ENCODE data around the gene CDK5RAP3.

The CDK5RAP3 gene

GRCh38 chr17:47948706-47949196 is 22.2 kb upstream of the CDK5RAP3 start:
- DNase-seq (ENCODE audit: low read depth in 2 of 2) = no peak

GRCh38 chr17:47949197-47949759 is 21.6 kb upstream of the CDK5RAP3 start:
- DNase-seq (ENCODE audit: low read depth in 2 of 2) = peak; percentile 53 to 54

- DNase-seq (ENCODE audit: low read depth in 2 of 2) = no peak
Measured at GRCh38 chr17:47949946-47950345, 21.0 kb upstream of the CDK5RAP3 start.

- DNase-seq (ENCODE audit: low read depth in 2 of 2) = no peak
Measured at GRCh38 chr17:47950448-47950847, 20.5 kb upstream of the CDK5RAP3 start.

GRCh38 chr17:47952171-47953021 is 18.5 kb upstream of the CDK5RAP3 start:
- DNase-seq (ENCODE audit: low read depth in 2 of 2) = no peak

- no peak for DNase-seq (ENCODE audit: low read depth in 2 of 2)
Measured at GRCh38 chr17:47953909-47954308, 17.0 kb upstream of the CDK5RAP3 start.

GRCh38 chr17:47955497-47956461 is 15.1 kb upstream of the CDK5RAP3 start:
- DNase-seq (ENCODE audit: low read depth in 2 of 2) = no peak

- no peak for DNase-seq (ENCODE audit: low read depth in 2 of 2)
Measured at GRCh38 chr17:47956791-47957590, 13.9 kb upstream of the CDK5RAP3 start.

GRCh38 chr17:47957591-47958490 is 13.1 kb upstream of the CDK5RAP3 start, which contains the start of gene PRR15L:
Gene PRR15L (minus strand): TSS chr17:47957883. CDS start chr17:47953234, 4,649 bp downstream.
- no peak for DNase-seq (ENCODE audit: low read depth in 2 of 2)

- DNase-seq (ENCODE audit: low read depth in 2 of 2) = no peak
Measured at GRCh38 chr17:47959825-47960655, 10.9 kb upstream of the CDK5RAP3 start.

- DNase-seq (ENCODE audit: low read depth in 2 of 2) = no peak
Measured at GRCh38 chr17:47961406-47961805, 9.5 kb upstream of the CDK5RAP3 start.

GRCh38 chr17:47962901-47963300 is 8.0 kb upstream of the CDK5RAP3 start:
- DNase-seq (ENCODE audit: low read depth in 2 of 2) = no peak

GRCh38 chr17:47964856-47965255 is 6.1 kb upstream of the CDK5RAP3 start:
- no peak for DNase-seq (ENCODE audit: low read depth in 2 of 2)

- DNase-seq (ENCODE audit: low read depth in 2 of 2) = no peak
Measured at GRCh38 chr17:47966079-47966519, 4.8 kb upstream of the CDK5RAP3 start.

- no peak for DNase-seq (ENCODE audit: low read depth in 2 of 2)
Measured at GRCh38 chr17:47967607-47968252, 3.2 kb upstream of the CDK5RAP3 start.

GRCh38 chr17:47968836-47969235 is 2.1 kb upstream of the CDK5RAP3 start:
- DNase-seq (ENCODE audit: low read depth in 2 of 2) = no peak

GRCh38 chr17:47969930-47970724 is 786 bp upstream of the CDK5RAP3 start:
- no peak for DNase-seq (ENCODE audit: low read depth in 2 of 2)

- no peak for DNase-seq (ENCODE audit: low read depth in 2 of 2)
Measured at GRCh38 chr17:47973541-47973940, 2.6 kb downstream of the CDK5RAP3 start.

All from activated CD8-positive, alpha-beta memory T cell treated with anti-CD3 and anti-CD28 coated beads for 4 hours (primary cell).